Neural crest cell (in vitro differentiated cells): ENCODE results near the gene ARFIP1. TPM values are rescaled to one million over a fixed set of nuclear protein-coding genes. Genes with fewer than 3 reads are reported as not detected.

Source experiments
- DNase-seq: peaks from one replicate; pipeline ENCODE4 v3.0.0; 2021; ENCODE audit warnings: low read depth, mixed read lengths, low spot score
- H3K27ac Mint-ChIP-seq: one replicate; pipeline ENCODE4 v1.8.0; 2021; ENCODE audit warnings: mild to moderate bottlenecking, mixed read lengths; ENCODE audit not compliant: unreplicated experiment
- H3K27me3 Mint-ChIP-seq: 2 replicates; pipeline ENCODE4 v1.8.0; 2021; ENCODE audit warnings: low read depth, mild to moderate bottlenecking, mixed read lengths
- H3K36me3 Mint-ChIP-seq: 2 replicates; pipeline ENCODE4 v1.8.0; 2021; ENCODE audit warnings: low read depth, mild to moderate bottlenecking, mixed read lengths
- H3K4me1 Mint-ChIP-seq: 2 replicates; pipeline ENCODE4 v1.8.0; 2021; ENCODE audit warnings: mixed read lengths
- H3K4me3 Mint-ChIP-seq: one replicate; pipeline ENCODE4 v1.8.0; 2021; ENCODE audit warnings: mild to moderate bottlenecking, mixed read lengths
- H3K9me3 Mint-ChIP-seq: 2 replicates; pipeline ENCODE4 v1.8.0; 2021; ENCODE audit warnings: mixed read lengths
- CTCF ChIP-seq: fragments of 200-600 bp; sonication (generic); conservative IDR thresholded peaks from 2 replicates; pipeline ENCODE4 v1.5.0; 2021; ENCODE audit warnings: antibody characterized with exemption, mild to moderate bottlenecking
- total RNA-seq: library from RNA; stranded (reverse); gene quantifications from 2 replicates; pipeline ENCODE4 v1.2.1, GENCODE V29; 2021

The ARFIP1 gene
- total RNA-seq, 1 donor from 2014 or later: 37.4 TPM

- TF ChIP-seq CTCF: no peak
- H3K27ac Mint-ChIP-seq: no peak overlapping the region
Measured at GRCh38 chr4:152819026-152819645, 39.4 kb downstream of the ARFIP1 start.

GRCh38 chr4:152820073-152820472 lies 40.3 kb downstream of the ARFIP1 start:
- H3K4me1 Mint-ChIP-seq: no peaks in the 10 kb centered on the region
- H3K9me3 Mint-ChIP-seq: peaks cover 30% of the 10 kb centered on the region
- TF ChIP-seq CTCF: no peak
- H3K4me3 Mint-ChIP-seq: no peak overlapping the region
- H3K27me3 Mint-ChIP-seq: no peaks in the 10 kb centered on the region
- H3K27ac Mint-ChIP-seq: no peak overlapping the region
- peaks cover 71% of the 10 kb centered on the region for H3K36me3 Mint-ChIP-seq
- no peak for DNase-seq

More at GRCh38 chr4:152819026-152819645, 39.4 kb downstream of the ARFIP1 start:
- H3K27me3 Mint-ChIP-seq: no peaks in the 10 kb centered on the region
- DNase-seq: no peak
- H3K4me3 Mint-ChIP-seq: no peak overlapping the region
- peaks cover 26% of the 10 kb centered on the region for H3K9me3 Mint-ChIP-seq
- no peaks in the 10 kb centered on the region for H3K4me1 Mint-ChIP-seq
- peaks cover 72% of the 10 kb centered on the region for H3K36me3 Mint-ChIP-seq

DNA sequence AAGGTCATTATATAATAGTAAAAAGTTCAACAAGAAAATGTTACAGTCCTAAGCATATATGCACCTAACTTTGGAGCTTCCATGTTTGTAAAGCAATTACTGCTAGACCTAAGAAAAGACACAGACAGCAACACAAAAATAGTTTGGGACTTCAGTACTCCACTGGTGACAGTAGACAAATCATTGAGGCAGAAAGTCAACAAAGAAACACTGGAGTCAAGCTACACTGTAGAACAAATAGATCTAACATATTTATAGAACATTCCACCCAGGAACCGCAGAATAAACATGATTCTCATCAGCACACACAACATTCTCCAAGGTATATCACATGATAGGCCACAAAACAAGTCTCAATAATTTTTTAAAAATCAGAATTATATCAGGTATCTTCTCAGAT lies 42.6 kb downstream of the ARFIP1 start:
- Mint-ChIP-seq H3K27ac (no peak overlapping the region), H3K36me3 (peaks cover 68% of the 10 kb centered on the region), H3K4me3 (no peak overlapping the region), H3K27me3 (no peaks in the 10 kb centered on the region), H3K4me1 (no peaks in the 10 kb centered on the region), H3K9me3 (peaks cover 29% of the 10 kb centered on the region)
- DNase-seq: no peak
- TF ChIP-seq CTCF: no peak

DNA sequence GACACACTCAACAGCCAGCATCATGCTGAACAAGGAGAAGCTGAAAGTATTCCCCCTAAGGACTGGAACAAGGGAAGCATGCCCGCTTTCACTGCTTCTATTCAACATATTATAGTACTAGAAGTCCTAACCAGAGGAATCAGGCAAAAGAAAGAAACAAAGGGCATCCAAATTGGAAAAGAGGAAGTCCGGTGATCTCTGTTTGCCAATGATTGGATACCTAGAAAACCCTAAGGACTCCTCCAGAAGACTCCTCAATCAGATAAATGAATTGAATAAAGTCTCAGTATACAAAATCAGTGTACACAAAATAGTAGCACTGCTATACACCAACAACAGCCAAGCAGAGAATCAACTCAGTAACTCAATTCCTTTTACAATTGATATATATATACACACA lies 44.8 kb downstream of the ARFIP1 start:
- H3K4me1 Mint-ChIP-seq: no peaks in the 10 kb centered on the region
- H3K36me3 Mint-ChIP-seq: peaks cover 70% of the 10 kb centered on the region
- H3K27me3 Mint-ChIP-seq: no peaks in the 10 kb centered on the region
- no peak for DNase-seq
- TF ChIP-seq CTCF: no peak
- no peak overlapping the region for H3K4me3 Mint-ChIP-seq
- H3K27ac Mint-ChIP-seq: no peak overlapping the region
- H3K9me3 Mint-ChIP-seq: peaks cover 35% of the 10 kb centered on the region

- no peak overlapping the region for H3K4me3 Mint-ChIP-seq
- no peak for TF ChIP-seq CTCF
- H3K27me3 Mint-ChIP-seq: no peaks in the 10 kb centered on the region
- no peak for DNase-seq
- H3K36me3 Mint-ChIP-seq: peaks cover 63% of the 10 kb centered on the region
- H3K9me3 Mint-ChIP-seq: peaks cover 34% of the 10 kb centered on the region
- no peak overlapping the region for H3K27ac Mint-ChIP-seq
- H3K4me1 Mint-ChIP-seq: no peaks in the 10 kb centered on the region
Measured at GRCh38 chr4:152825336-152825735, 45.6 kb downstream of the ARFIP1 start.
